ENCODE measurements around the gene TSPO2. TPM values are rescaled to one million over a fixed set of nuclear protein-coding genes. Genes with fewer than 3 reads are reported as not detected.

Gene TSPO2
- polyA plus RNA-seq, 3 donors: not detected

DNA sequence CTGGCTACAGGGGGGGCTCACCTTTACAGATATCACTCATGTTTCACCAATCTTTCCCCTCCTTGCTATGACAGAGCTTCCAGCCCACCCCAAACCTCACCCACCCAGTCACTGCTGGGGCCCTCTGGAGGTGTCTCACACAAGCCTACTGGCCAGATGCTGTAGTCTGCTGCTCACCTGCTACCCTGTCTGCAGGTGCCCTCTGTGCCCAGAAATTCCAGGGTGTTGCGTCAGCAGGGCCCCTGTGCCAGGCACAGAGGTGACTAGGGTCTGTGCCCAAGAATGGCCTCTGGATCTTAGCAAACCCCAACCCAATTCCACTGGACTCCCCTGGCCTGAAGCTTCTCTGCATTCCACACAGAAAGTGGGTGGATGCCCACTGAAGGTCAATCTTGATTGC, 24.6 kb upstream of the TSPO2 start:
- DNase-seq: no peak
- Histone ChIP-seq H4K20me1 (ENCODE audit: insufficient read depth, low read length) (no peaks in the 10 kb centered on the region), H3K4me2 (replicated peaks; ENCODE audit: extremely low read depth, low read length, poor library complexity, severe bottlenecking) (no peak overlapping the region), H3K27ac (ENCODE audit: low read depth in 1 of 2, low read length in 2 of 2) (no peak overlapping the region), H3K27me3 (ENCODE audit: control insufficient read depth in 2 of 2, insufficient read depth in 2 of 2, low read length in 2 of 2) (no peaks in the 10 kb centered on the region), H3K4me1 (ENCODE audit: control insufficient read depth in 1 of 2, insufficient read depth in 2 of 2, low read length in 2 of 2) (no peaks in the 10 kb centered on the region), H3K79me2 (ENCODE audit: insufficient read depth, low read length) (no peaks in the 10 kb centered on the region), H3K9ac (ENCODE audit: insufficient read depth, low read length, poor library complexity, severe bottlenecking) (no peak overlapping the region), H2AFZ (ENCODE audit: insufficient read depth, low read depth, low read length, poor library complexity, severe bottlenecking) (no peak overlapping the region), H3K36me3 (replicated peaks in 1 of 2; ENCODE audit: control insufficient read depth in 1 of 2, insufficient read depth in 2 of 2, low read length in 2 of 2) (no peaks in the 10 kb centered on the region), H3K4me3 (replicated peaks in 1 of 3; ENCODE audit: low read depth in 2 of 3, low read length in 3 of 3) (no peak overlapping the region), H3K9me3 (replicated peaks in 1 of 2; ENCODE audit: control insufficient read depth in 1 of 2, insufficient read depth in 1 of 2, low read length in 2 of 2) (no peaks in the 10 kb centered on the region)
- WGBS (ENCODE audit: insufficient coverage): 80% methylated on average over 1 of the region's 1 CpG
- peaks cover 3% of the 10 kb centered on the region for H3K4me1 Mint-ChIP-seq
- no peak overlapping the region for H3K4me3 Mint-ChIP-seq
- no peak overlapping the region for H3K27ac Mint-ChIP-seq
- intact Hi-C loops (cut with micrococcal nuclease): no loop called here
- TF ChIP-seq CTCF (IDR thresholded peaks at IDR 0.05): no peak
- peaks cover 0 to 9% (median 4%) of the 10 kb centered on the region in 3 donors for H3K27me3 Mint-ChIP-seq (ENCODE audit: low read depth in 3 of 3)
- peaks cover 0 to 5% (median 0%) of the 10 kb centered on the region in 7 donors for H3K9me3 Mint-ChIP-seq
- H3K36me3 Mint-ChIP-seq: no peaks in the 10 kb centered on the region

GRCh38 chr6:41021832-41022231, 20.4 kb upstream of the TSPO2 start:
- Histone ChIP-seq H4K20me1 (ENCODE audit: insufficient read depth, low read length) (no peaks in the 10 kb centered on the region), H3K27ac (ENCODE audit: low read depth in 1 of 2, low read length in 2 of 2) (no peak overlapping the region), H3K4me2 (replicated peaks; ENCODE audit: extremely low read depth, low read length, poor library complexity, severe bottlenecking) (no peak overlapping the region), H3K9ac (ENCODE audit: insufficient read depth, low read length, poor library complexity, severe bottlenecking) (no peak overlapping the region), H3K27me3 (ENCODE audit: control insufficient read depth in 2 of 2, insufficient read depth in 2 of 2, low read length in 2 of 2) (no peaks in the 10 kb centered on the region), H3K9me3 (replicated peaks in 1 of 2; ENCODE audit: control insufficient read depth in 1 of 2, insufficient read depth in 1 of 2, low read length in 2 of 2) (no peaks in the 10 kb centered on the region), H3K36me3 (replicated peaks in 1 of 2; ENCODE audit: control insufficient read depth in 1 of 2, insufficient read depth in 2 of 2, low read length in 2 of 2) (no peaks in the 10 kb centered on the region), H3K4me3 (replicated peaks in 1 of 3; ENCODE audit: low read depth in 2 of 3, low read length in 3 of 3) (no peak overlapping the region), H3K4me1 (ENCODE audit: control insufficient read depth in 1 of 2, insufficient read depth in 2 of 2, low read length in 2 of 2) (peaks cover 4 to 7% of the 10 kb centered on the region in 2 donors), H3K79me2 (ENCODE audit: insufficient read depth, low read length) (no peaks in the 10 kb centered on the region), H2AFZ (ENCODE audit: insufficient read depth, low read depth, low read length, poor library complexity, severe bottlenecking) (no peak overlapping the region)
- TF ChIP-seq CTCF (IDR thresholded peaks at IDR 0.05): no peak
- DNase-seq: no peak
- H3K4me3 Mint-ChIP-seq: no peak overlapping the region
- peaks cover 2 to 6% (median 4%) of the 10 kb centered on the region in 3 donors for H3K27me3 Mint-ChIP-seq (ENCODE audit: low read depth in 3 of 3)
- H3K9me3 Mint-ChIP-seq: peaks cover 0 to 5% (median 0%) of the 10 kb centered on the region in 7 donors
- intact Hi-C loops (cut with micrococcal nuclease): no loop called here
- no CpG with 5 or more reads among the region's 3 CpGs for WGBS (ENCODE audit: insufficient coverage)
- H3K27ac Mint-ChIP-seq: no peak overlapping the region
- peaks cover 7% of the 10 kb centered on the region for H3K4me1 Mint-ChIP-seq
- H3K36me3 Mint-ChIP-seq: no peaks in the 10 kb centered on the region
